Measurements from ENCODE around the gene B4GAT1.
"Not testable (repeated sequence)": the region's sequence is repeated elsewhere in the genome, so short reads cannot be mapped to it uniquely, and the experiment has no call there.

The B4GAT1 gene

DNA sequence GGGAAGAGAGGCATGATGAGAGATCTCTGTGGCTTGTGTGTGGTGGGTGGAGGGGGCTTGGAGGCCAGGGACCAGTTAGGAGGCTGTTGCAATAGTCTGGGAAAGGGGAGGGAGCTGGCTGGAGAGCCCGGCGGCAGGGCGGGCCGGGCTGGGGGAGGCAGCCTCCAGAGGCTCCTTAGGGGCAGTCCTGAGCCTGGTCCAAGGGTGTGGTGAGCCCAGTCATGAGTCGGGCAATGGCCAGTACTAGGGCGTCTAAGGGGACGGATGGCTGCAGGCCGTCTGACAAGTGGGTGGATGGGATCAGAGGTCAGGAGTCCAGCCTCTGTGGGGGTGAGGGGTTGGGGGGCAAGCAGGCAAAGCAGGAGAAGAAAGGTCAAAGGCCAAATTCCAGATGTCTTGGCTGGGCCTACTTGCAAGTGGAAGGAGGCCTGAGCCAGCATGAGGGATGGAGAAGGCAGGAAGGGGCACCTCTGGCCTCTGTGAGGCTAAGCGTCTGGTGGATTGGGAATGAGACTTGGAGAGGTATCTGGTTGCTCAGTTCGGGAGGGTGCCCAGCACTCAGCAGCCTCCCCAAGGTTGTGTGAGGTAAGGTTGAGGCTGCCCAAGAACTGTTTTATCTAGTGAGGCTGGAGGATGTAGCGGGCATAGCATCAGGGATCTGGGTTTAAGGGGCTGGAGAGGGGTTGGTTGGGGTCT, 24.5 kb downstream of the B4GAT1 start:
- H3K27ac ChIP-seq: no peak overlapping the region
- no peak for TF ChIP-seq ZFX (IDR thresholded peaks at IDR 0.05; ENCODE audit: borderline replicate concordance)
- TF ChIP-seq, protein P1, sequence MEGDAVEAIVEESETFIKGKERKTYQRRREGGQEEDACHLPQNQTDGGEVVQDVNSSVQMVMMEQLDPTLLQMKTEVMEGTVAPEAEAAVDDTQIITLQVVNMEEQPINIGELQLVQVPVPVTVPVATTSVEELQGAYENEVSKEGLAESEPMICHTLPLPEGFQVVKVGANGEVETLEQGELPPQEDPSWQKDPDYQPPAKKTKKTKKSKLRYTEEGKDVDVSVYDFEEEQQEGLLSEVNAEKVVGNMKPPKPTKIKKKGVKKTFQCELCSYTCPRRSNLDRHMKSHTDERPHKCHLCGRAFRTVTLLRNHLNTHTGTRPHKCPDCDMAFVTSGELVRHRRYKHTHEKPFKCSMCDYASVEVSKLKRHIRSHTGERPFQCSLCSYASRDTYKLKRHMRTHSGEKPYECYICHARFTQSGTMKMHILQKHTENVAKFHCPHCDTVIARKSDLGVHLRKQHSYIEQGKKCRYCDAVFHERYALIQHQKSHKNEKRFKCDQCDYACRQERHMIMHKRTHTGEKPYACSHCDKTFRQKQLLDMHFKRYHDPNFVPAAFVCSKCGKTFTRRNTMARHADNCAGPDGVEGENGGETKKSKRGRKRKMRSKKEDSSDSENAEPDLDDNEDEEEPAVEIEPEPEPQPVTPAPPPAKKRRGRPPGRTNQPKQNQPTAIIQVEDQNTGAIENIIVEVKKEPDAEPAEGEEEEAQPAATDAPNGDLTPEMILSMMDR (IDR thresholded peaks at IDR 0.05): no peak

DNA sequence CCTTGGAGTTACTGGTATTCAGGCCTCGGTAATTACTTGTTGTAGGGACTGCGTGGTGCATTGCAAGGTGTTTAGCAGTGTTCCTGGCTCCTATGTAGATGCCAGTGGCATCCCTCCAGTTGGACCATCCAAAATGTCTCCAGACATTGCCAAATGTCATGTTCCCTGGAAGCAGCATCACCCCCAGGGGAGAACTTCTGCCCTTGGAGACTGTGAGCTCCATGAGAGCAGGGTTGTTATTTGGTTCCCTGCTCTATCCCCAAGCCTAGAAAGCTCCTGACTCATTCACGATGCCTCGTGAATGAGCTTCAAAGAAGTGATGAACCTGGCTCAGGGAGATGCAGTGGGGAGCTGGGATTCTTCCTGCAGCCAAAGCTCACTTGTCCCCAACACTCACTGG, 25.8 kb downstream of the B4GAT1 start:
- no peak for TF ChIP-seq ZFX (IDR thresholded peaks at IDR 0.05; ENCODE audit: borderline replicate concordance)
- TF ChIP-seq, protein P1 (IDR thresholded peaks at IDR 0.05): no peak
- no peak overlapping the region for H3K27ac ChIP-seq

DNA sequence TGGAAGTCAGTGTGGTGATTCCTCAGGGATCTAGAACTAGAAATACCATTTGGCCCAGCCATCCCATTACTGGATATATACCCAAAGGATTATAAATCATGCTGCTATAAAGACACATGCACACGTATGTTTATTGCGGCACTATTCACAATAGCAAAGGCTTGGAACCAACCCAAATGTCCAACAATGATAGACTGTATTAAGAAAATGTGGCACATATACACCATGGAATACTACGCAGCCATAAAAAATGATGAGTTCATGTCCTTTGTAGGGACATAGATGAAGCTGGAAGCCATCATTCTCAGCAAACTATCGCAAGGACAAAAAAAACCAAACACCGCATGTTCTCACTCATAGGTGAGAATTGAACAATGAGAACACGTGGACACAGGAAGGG, 26.7 kb downstream of the B4GAT1 start:
- H3K27ac ChIP-seq: not testable (repeated sequence)

DNA sequence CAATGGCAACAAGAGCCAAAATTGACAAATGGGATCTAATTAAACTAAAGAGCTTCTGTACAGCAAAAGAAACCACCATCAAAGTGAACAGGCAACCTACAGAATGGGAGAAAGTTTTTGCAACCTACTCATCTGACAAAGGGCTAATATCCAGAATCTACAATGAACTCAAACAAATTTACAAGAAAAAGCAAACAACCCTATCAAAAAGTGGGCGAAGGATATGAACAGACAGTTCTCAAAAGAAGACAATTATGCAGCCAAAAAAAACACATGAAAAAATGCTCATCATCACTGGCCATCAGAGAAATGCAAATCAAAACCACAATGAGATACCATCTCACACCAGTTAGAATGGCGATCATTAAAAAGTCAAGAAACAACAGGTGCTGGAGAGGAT, 27.1 kb downstream of the B4GAT1 start:
- not testable (repeated sequence) for H3K27ac ChIP-seq

DNA sequence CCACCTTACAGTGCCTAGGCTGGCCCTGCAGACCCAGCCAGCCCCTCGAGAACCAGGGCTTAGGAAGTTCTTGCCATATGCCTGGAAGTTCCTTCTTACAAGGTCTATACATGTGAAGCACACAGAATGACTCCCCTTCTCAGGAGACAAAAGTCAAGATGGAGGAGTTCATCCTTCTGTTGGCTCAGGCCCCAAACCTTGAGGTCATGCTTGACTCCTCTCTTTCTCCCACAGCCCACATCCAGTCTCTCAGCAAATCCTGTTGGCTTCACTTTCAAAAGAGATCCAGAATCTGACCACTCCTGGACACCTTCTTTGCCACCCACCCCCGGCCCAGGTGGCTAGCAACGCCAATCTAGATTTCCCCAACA, 28.8 kb downstream of the B4GAT1 start:
- no peak for TF ChIP-seq ZFX (IDR thresholded peaks at IDR 0.05; ENCODE audit: borderline replicate concordance)
- TF ChIP-seq, protein P1 (IDR thresholded peaks at IDR 0.05): no peak
- no peak overlapping the region for H3K27ac ChIP-seq

DNA sequence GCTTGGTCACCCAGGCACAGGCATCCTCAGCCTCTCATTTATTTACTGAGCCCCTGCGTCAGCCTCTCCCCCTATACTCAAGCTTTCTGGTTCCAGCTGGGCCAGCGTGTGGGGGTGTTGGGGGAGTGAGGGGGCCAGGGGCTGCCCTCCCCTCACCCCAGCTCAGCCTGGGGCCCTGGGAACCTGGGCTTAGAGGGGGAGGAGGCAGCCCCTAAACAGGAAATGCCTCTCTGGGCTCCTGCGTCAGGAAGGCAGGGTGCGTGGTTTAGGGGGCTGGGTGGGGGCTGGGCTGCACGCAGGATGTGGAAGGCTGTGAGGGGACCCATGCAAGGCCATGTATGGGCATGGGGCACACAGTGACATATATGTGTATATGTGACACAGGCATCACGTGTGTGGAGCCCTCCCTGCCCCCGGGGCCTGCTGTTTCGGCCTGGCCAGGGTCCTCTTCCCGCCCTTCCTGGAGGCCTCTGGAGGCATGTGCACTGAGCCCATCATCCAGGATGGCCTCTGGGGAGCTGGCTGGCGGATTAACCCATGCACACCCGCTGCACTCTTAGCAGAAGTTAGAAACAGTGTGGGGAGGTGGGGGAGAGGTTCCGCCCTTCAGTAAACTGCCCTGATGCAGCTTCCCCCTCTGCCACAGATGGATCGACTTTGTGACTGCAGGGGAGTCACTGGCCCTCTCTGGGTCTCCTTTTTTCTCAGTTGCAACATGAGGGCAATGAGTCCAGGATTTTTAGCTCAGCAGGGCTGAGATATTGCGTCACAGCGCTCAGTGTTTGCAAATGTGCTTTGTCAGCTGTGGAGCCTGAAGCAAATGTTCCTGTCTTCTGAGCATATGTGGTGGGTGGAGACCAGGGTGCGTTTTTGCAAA, 29.5 kb downstream of the B4GAT1 start:
- no peak overlapping the region for H3K27ac ChIP-seq
- TF ChIP-seq, protein P1 (IDR thresholded peaks at IDR 0.05): no peak
- no peak for TF ChIP-seq ZFX (IDR thresholded peaks at IDR 0.05; ENCODE audit: borderline replicate concordance)

DNA sequence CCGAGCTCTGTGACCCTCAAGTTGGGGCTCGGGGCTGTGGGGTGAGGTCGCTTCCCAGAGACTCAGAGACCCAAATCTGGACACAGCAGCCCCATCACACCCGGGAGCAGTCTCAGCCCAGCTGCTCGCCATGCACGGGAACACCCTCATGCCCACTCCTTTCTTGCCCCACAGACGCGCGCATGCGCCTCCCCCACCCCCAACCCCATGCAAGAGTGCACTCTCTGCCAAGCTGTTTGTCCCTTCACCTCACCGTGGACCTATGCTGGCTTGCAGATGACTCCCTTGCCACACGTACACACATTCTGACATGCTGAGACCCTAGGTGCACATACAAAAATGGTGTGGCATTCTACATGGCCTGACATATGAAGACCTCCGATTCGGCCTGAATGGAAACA, 30.1 kb downstream of the B4GAT1 start:
- no peak overlapping the region for H3K27ac ChIP-seq
- TF ChIP-seq ZFX (IDR thresholded peaks at IDR 0.05; ENCODE audit: borderline replicate concordance): no peak
- TF ChIP-seq, protein P1 (IDR thresholded peaks at IDR 0.05): no peak

DNA sequence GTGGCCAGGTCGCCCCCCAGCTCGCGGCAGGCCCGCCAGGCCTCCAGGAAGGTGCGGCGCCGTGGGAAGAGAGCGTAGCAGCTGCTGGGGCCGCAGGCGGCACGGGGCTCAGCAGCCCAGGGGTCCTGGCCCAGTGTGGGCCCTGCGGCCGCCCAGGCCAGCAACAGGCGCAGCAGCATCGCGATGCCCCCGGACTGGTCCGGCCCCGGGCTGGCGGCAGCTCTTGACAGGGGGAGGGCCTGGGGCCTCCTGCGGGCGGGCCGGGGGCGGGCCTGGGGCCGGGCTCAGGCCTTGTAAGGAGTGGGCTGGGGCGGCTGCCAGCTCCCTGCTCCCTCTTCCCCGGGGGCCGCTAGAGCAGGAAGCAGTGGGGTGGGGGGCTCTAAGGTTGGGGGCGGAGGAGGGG, 30.6 kb downstream of the B4GAT1 start, which contains the start of gene CD248:
Gene CD248 (minus strand): TSS at position 196 of the 403 bp plus-strand sequence. CDS start 17 bp downstream, at position 179.
- H3K27ac ChIP-seq: peak within 1 kb of the TSS; percentile 15; the same call in 1 of the 2 replicates
- TF ChIP-seq ZFX (IDR thresholded peaks at IDR 0.05; ENCODE audit: borderline replicate concordance): no peak
